GM12878 (cell line): ENCODE measurements around the gene SHB. TPM values are rescaled to one million over a fixed set of nuclear protein-coding genes. Genes with fewer than 3 reads are reported as not detected.

Experiments
- ATAC-seq: fragments of 200-7000 bp; cut with Tn5 transposase; 3 replicates; pipeline ENCODE4 v1.9.1; 2020; ENCODE audit warnings: mild to moderate bottlenecking, moderate library complexity
- BruUV-seq: library from RNA; stranded (reverse); fragments of 400-500 nt; replicated peaks from 2 replicates; lab custom pipeline; 2021; lab: Mats Ljungman, UMichigan
- CTCF ChIA-PET: fragments of 300-600 bp; sonication (Branson Sonifier 250); formaldehyde crosslinking; extraction: SDS; loops from one replicate; lab custom pipeline; 2021; ENCODE audit warnings: inconsistent platforms; lab: Yijun Ruan, JAX
- POLR2A ChIA-PET: fragments of 350-600 bp; formaldehyde crosslinking; extraction: SDS; loops from one replicate; lab custom pipeline; 2021; ENCODE audit warnings: inconsistent platforms; lab: Charles Lee
- RAD21 ChIA-PET: fragments of 300-600 bp; sonication (Branson Sonifier 250); formaldehyde crosslinking; loops from one replicate; lab custom pipeline; 2023; ENCODE audit warnings: antibody characterized with exemption; ENCODE audit not compliant: unreplicated experiment; lab: Charles Lee
- SMC1A ChIA-PET: fragments of 300-600 bp; sonication (Branson Sonifier 250); formaldehyde crosslinking; loops from one replicate; lab custom pipeline; 2023; ENCODE audit not compliant: unreplicated experiment, uncharacterized antibody; lab: Charles Lee
- DNase-seq: peaks from one replicate; pipeline ENCODE4 v3.0.0-alpha.2; 2011; ENCODE audit warnings: low read depth, low spot score
- FAIRE-seq: peaks from 3 replicates; lab custom pipeline; 2011; peaks lifted over from hg19 to GRCh38; lab: Jason Lieb, UNC
- H2AFZ ChIP-seq: 2 replicates; pipeline ENCODE4 v1.6.0; 2011; ENCODE audit warnings: low read depth, low read length, control low read depth; ENCODE audit not compliant: control insufficient read depth
- H3K27ac ChIP-seq: 2 replicates; pipeline ENCODE4 v1.5.1; 2011; ENCODE audit warnings: control low read depth; ENCODE audit not compliant: control insufficient read depth, insufficient read depth
- H3K27me3 ChIP-seq, 2 experiments: replicated peaks in 1 of 2; 2 replicates each; pipeline versions ENCODE4 v1.6.0 to v1.6.1; 2011; ENCODE audit warnings: low read length in 1 of 2; ENCODE audit not compliant: control insufficient read depth in 2 of 2, insufficient read depth in 2 of 2
- H3K36me3 ChIP-seq, 2 experiments: 2 replicates each; pipeline ENCODE4 v1.5.1; 2011; ENCODE audit warnings: low read length in 1 of 2; ENCODE audit not compliant: control insufficient read depth in 2 of 2, insufficient read depth in 2 of 2
- H3K4me1 ChIP-seq: 2 replicates; pipeline ENCODE4 v1.6.1; 2011; ENCODE audit warnings: mild to moderate bottlenecking, low read length, moderate library complexity, mixed read lengths; ENCODE audit not compliant: control insufficient read depth, insufficient read depth
- H3K4me2 ChIP-seq: 2 replicates; pipeline ENCODE4 v1.6.0; 2011; ENCODE audit warnings: control low read depth; ENCODE audit not compliant: control insufficient read depth, insufficient read depth
- H3K4me3 ChIP-seq: fragments of 200-600 bp; sonication (generic); 2 replicates; pipeline ENCODE4 v1.5.1; 2016
- H3K79me2 ChIP-seq: 2 replicates; pipeline ENCODE4 v1.6.0; 2011; ENCODE audit warnings: low read length; ENCODE audit not compliant: control insufficient read depth, insufficient read depth
- H3K9ac ChIP-seq: 2 replicates; pipeline ENCODE4 v1.8.0; 2011; ENCODE audit warnings: low read length, control low read depth, mixed read lengths; ENCODE audit not compliant: control insufficient read depth, insufficient read depth
- H3K9me3 ChIP-seq: replicated peaks from 3 replicates; pipeline ENCODE4 v1.5.1; 2011; ENCODE audit warnings: mild to moderate bottlenecking, low read length; ENCODE audit not compliant: control insufficient read depth, insufficient read depth
- H4K20me1 ChIP-seq: 2 replicates; pipeline ENCODE4 v1.6.0; 2011; ENCODE audit not compliant: control insufficient read depth, insufficient read depth
- ATF2 ChIP-seq: IDR thresholded peaks from 2 replicates; pipeline ENCODE4 v1.6.1; 2012; ENCODE audit warnings: low read length, inconsistent platforms
- BRCA1 ChIP-seq: IDR thresholded peaks from 2 replicates; pipeline ENCODE4 v1.6.1; 2011; ENCODE audit warnings: low read depth, low read length, improper control_type of control experiment
- CHD2 ChIP-seq: IDR thresholded peaks from 2 replicates; pipeline ENCODE4 v1.6.1; 2011; ENCODE audit warnings: low read depth, low read length, improper control_type of control experiment, borderline replicate concordance
- EGR1 ChIP-seq, 2 experiments: IDR thresholded peaks; 1 replicate in 1 of 2; 2 replicates in 1 of 2; pipeline ENCODE4 v1.6.1; 2011 to 2012; ENCODE audit warnings: low read depth in 2 of 2, low read length in 2 of 2, borderline replicate concordance in 1 of 2, mild to moderate bottlenecking in 1 of 2, moderate library complexity in 1 of 2
- FOS ChIP-seq: IDR thresholded peaks from 3 replicates; pipeline ENCODE4 v1.6.1; 2011; ENCODE audit warnings: borderline replicate concordance; ENCODE audit not compliant: insufficient read length; ENCODE audit errors: extremely low read depth
- MTA2 ChIP-seq: fragments of 450-650 bp; IDR thresholded peaks from 2 replicates; pipeline ENCODE4 v1.6.1; 2016; ENCODE audit warnings: low read depth, mild to moderate bottlenecking, moderate library complexity
- MTA3 ChIP-seq: IDR thresholded peaks from 2 replicates; pipeline ENCODE4 v1.6.1; 2012; ENCODE audit warnings: low read length, inconsistent platforms, borderline replicate concordance
- MXI1 ChIP-seq: fragments of 150-350 bp; IDR thresholded peaks from 2 replicates; pipeline ENCODE4 v1.6.1; 2011; ENCODE audit warnings: low read depth, mild to moderate bottlenecking, inconsistent platforms, low read length, improper control_type of control experiment
- NR2F1 ChIP-seq: fragments of 450-650 bp; conservative IDR thresholded peaks from 2 replicates; pipeline ENCODE4 v1.6.1; 2017; ENCODE audit warnings: mild to moderate bottlenecking
- POLR2AphosphoS2 ChIP-seq: IDR thresholded peaks from 2 replicates; pipeline ENCODE4 v1.6.1; 2011; ENCODE audit warnings: low read depth, mild to moderate bottlenecking, low read length, improper control_type of control experiment, moderate library complexity
- SREBF1 ChIP-seq: IDR thresholded peaks from 2 replicates; pipeline ENCODE4 v1.6.1; 2012; ENCODE audit warnings: mild to moderate bottlenecking, low read length
- TCF12 ChIP-seq: IDR thresholded peaks from 2 replicates; pipeline ENCODE4 v1.6.1; 2011; ENCODE audit warnings: low read depth, mild to moderate bottlenecking, low read length
- YY1 ChIP-seq: IDR thresholded peaks from 2 replicates; pipeline ENCODE4 v1.6.1; 2011; ENCODE audit warnings: low read depth, mild to moderate bottlenecking, low read length
- ZSCAN29 ChIP-seq: fragments of 450-650 bp; IDR thresholded peaks from 2 replicates; pipeline ENCODE4 v1.6.1; 2017; ENCODE audit warnings: mild to moderate bottlenecking, moderate library complexity
- ZZZ3 ChIP-seq: IDR thresholded peaks from 2 replicates; pipeline ENCODE4 v1.6.1; 2011; ENCODE audit warnings: low read depth; ENCODE audit not compliant: control insufficient read depth, insufficient read length
- WGBS: methylation state at CpG from one replicate; pipeline ENCODE4 v1.1.6; 2016; ENCODE audit warnings: low lambda C conversion rate; ENCODE audit not compliant: insufficient replicate concordance, insufficient coverage; ENCODE audit errors: missing lambda C conversion rate; 5-methylcytosine and 5-hydroxymethylcytosine counted together
- in situ Hi-C: fragments of 300-500 bp; cut with MboI; formaldehyde crosslinking; loops from 9 replicates; pipeline ENCODE4 v1.14.3; 2018; ENCODE audit warnings: mixed read lengths
- intact Hi-C: fragments of 100-400 bp; cut with micrococcal nuclease; formaldehyde crosslinking; loops from one replicate; pipeline ENCODE4 v1.14.2; 2022; ENCODE audit not compliant: unreplicated experiment
- polyA plus RNA-seq, 11 experiments: library from polyadenylated mRNA; depleted of rRNA in 4 of 11; unstranded in 6 of 11; stranded (reverse) in 5 of 11; fragments of >200 nt; fragmentation: Nextera tagmentation in 4 of 11; fragmentation: Illumina TruSeq in 1 of 11; extraction: Ambion mirVana in 4 of 11; extraction: Trizol in 1 of 11; gene quantifications; 1 replicate in 1 of 11; 2 replicates in 10 of 11; pipeline versions ENCODE4 v1.2.1 to v1.2.3, GENCODE V29; 2011 to 2016; ENCODE audit warnings: inconsistent platforms in 2 of 11, missing spikeins in 2 of 11, low read depth in 1 of 11
- total RNA-seq, 4 experiments: library from RNA; depleted of rRNA in 3 of 4; stranded (reverse); fragments of >200 nt in 3 of 4; fragmentation: Illumina TruSeq in 1 of 4; extraction: Trizol in 1 of 4; gene quantifications; 2 replicates each; pipeline versions ENCODE4 v1.2.1 to v1.2.3, GENCODE V29; 2013 to 2021
- TF ChIP-seq, protein P1 (sequence below): fragments of 450-650 bp; IDR thresholded peaks from 2 replicates; pipeline ENCODE4 v1.6.1; 2017; ENCODE audit warnings: mild to moderate bottlenecking, moderate library complexity

SHB gene
- total and polyA plus RNA-seq, 10 of the 15 experiments (the other 5 are each of a cell fraction or from before 2014, with no cell fraction given) = 0.29 to 6.2 (median 1.3) TPM

GRCh38 chr9:37942621-37943344, 126.2 kb downstream of the SHB start:
- BruUV-seq = no TSS peak
- CTCF ChIA-PET = no interaction called here
- ATAC-seq = no peak; the same call in 2 of the 3 replicates
- TF ChIP-seq EGR1 (IDR thresholded peaks at IDR 0.05; ENCODE audit: borderline replicate concordance in 1 of 2, low read depth in 2 of 2, low read length in 2 of 2) (no peak), ATF2 (no peak), YY1 (no peak), TCF12 (no peak), NR2F1 (no peak), MTA2 (no peak), MXI1 (no peak), CHD2 (no peak), ZZZ3 (no peak), FOS (no peak), MTA3 (no peak), POLR2AphosphoS2 (no peak), BRCA1 (no peak), SREBF1 (no peak), ZSCAN29 (no peak)
- TF ChIP-seq, protein P1, sequence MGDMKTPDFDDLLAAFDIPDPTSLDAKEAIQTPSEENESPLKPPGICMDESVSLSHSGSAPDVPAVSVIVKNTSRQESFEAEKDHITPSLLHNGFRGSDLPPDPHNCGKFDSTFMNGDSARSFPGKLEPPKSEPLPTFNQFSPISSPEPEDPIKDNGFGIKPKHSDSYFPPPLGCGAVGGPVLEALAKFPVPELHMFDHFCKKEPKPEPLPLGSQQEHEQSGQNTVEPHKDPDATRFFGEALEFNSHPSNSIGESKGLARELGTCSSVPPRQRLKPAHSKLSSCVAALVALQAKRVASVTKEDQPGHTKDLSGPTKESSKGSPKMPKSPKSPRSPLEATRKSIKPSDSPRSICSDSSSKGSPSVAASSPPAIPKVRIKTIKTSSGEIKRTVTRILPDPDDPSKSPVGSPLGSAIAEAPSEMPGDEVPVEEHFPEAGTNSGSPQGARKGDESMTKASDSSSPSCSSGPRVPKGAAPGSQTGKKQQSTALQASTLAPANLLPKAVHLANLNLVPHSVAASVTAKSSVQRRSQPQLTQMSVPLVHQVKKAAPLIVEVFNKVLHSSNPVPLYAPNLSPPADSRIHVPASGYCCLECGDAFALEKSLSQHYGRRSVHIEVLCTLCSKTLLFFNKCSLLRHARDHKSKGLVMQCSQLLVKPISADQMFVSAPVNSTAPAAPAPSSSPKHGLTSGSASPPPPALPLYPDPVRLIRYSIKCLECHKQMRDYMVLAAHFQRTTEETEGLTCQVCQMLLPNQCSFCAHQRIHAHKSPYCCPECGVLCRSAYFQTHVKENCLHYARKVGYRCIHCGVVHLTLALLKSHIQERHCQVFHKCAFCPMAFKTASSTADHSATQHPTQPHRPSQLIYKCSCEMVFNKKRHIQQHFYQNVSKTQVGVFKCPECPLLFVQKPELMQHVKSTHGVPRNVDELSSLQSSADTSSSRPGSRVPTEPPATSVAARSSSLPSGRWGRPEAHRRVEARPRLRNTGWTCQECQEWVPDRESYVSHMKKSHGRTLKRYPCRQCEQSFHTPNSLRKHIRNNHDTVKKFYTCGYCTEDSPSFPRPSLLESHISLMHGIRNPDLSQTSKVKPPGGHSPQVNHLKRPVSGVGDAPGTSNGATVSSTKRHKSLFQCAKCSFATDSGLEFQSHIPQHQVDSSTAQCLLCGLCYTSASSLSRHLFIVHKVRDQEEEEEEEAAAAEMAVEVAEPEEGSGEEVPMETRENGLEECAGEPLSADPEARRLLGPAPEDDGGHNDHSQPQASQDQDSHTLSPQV = no peak
- TF ChIP-seq, all 136 proteins: peak for 0
- DNase-seq = no peak
- no peak overlapping the region for H3K9ac ChIP-seq
- ChIA-PET RAD21 (interaction anchor here (0.9 kb wide), 1 partner anchor 26 kb away, joined by 3 read pairs; no protein-coding TSS in a partner anchor), SMC1A (interaction anchor here (1.3 kb wide), 1 partner anchor 118 kb away, joined by 4 read pairs; no protein-coding TSS in a partner anchor), POLR2A (interaction anchor here (0.5 kb wide), 1 partner anchor 527 kb away, joined by 5 read pairs; no protein-coding TSS in a partner anchor)
- no peak overlapping the region for H3K27ac ChIP-seq
- H3K4me3 ChIP-seq = no peak overlapping the region
- no peaks in the 10 kb centered on the region for H3K4me1 ChIP-seq
- no peaks in the 10 kb centered on the region for H4K20me1 ChIP-seq
- no peaks in the 10 kb centered on the region for H3K9me3 ChIP-seq
- WGBS = 36% methylated on average over 12 of the region's 12 CpGs
- no peaks in the 10 kb centered on the region for H3K36me3 ChIP-seq
- intact Hi-C loops = no loop called here
- H3K79me2 ChIP-seq = no peaks in the 10 kb centered on the region
- H3K27me3 ChIP-seq = no peaks in the 10 kb centered on the region; a peak in 1 of 4 replicates
- in situ Hi-C loops = no loop called here
- H2AFZ ChIP-seq = no peak overlapping the region
- FAIRE-seq = no peak
- H3K4me2 ChIP-seq = no peak overlapping the region
